LHCN-M2 (cell line): ENCODE data around the gene EED. TPM values are rescaled to one million over a fixed set of nuclear protein-coding genes. Genes with fewer than 3 reads are reported as not detected.
"Not testable (repeated sequence)": the region's sequence is repeated elsewhere in the genome, so short reads cannot be mapped to it uniquely, and the experiment has no call there.

Experiments used
- DNase-seq: peaks from one replicate; pipeline ENCODE4 v3.0.0-alpha.2; 2012; ENCODE audit warnings: low read depth
- total RNA-seq: library from RNA; depleted of rRNA; stranded (reverse); fragments of >200 nt; gene quantifications from 2 replicates; pipeline ENCODE4 v1.2.3, GENCODE V29; 2014

EED gene
- total RNA-seq, 1 experiment from 2014 or later = 27.4 TPM

DNA sequence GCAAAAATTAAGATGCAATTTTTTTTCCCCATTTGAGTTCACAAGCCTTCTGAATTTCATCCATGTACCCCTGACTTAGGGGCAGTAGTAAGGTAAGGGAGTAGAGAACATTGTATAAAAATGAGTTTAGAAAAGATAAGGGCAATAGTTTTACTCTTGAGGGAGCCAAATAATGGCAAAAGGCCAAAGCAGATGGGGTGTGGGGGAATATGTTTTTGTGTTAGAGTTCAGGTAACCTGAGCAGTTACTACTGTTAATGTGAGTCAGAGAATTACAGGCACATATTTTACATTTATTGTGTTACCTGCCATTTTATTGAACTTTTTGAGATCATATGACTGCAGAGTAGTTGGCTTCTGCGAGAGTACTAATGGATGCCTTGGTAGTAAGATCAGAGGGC, 3.1 kb downstream of the EED start:
- no peak for DNase-seq

DNA sequence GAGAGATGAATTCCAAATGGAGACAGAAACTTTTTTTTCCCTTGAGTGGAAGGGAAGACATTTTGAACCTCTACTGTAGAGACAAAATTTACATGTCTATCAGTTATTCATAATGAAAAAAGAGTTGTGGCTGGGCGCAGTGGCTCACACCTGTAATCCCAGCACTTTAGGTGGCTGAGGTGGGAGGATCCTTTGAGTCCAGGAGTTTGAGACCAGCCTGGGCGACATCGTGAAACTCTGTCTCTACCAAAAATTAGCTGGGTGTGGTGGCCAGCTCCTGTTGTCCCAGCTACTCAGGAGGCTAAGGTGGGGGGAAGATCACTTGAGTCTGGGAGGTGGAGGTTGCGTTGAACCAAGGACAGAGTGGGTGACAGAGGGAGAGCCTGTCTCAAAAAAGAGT, 4.1 kb downstream of the EED start:
- no peak for DNase-seq

DNA sequence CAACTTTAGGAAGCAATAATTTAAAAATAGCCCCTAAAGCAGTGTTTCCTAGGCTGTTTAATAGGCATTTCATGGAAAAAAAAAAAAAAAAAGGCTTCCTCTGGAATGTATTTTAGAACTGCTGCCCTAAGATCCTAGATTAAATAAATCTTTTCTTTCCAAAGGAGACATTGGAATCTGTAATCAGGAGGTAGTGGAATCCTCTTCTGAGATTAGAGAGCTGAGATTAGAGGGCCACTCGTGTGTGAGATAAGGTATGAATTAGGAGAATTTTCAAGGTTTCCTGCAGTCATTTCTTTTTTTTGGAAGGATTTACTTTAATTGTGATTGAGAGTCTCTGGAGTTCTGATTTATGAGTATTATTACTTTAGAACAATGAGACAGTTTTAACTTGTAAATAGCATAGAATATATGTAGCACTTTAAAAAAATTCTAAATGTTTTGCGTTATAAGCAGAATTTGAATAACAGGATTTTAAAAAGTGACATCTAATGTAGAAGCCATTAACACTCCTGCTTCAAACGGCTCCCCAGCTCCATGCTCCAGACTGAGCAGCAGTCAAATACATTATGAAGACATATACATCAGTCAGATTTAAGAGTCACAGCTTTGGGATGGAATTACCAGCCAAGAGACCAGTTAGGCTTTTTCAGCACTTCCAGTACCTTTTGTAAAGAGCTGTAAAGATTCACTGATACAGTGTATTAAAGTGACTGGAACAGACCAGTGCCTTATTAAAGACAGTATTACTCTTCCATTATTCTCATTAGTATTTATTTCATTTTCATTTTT, 5.0 kb downstream of the EED start:
- no peak for DNase-seq

DNA sequence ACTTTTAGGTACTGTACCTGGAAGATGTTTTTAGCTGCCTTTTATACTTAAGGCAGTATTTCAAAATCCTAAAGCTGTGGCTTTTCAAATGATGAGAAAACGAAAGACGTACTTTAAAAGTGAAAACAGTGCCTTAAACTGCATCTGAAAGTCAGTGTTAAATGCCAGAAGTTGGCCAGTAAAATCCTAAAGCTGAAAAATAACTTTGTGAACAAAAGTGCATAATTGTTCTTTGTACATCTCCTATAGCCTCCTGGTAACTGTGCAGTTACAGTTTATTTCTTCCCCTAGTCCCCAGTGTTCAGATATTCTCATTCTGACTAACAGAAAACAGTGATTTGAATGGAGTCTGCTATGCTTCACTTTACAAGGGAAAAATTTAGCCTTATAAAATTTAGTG, 6.8 kb downstream of the EED start:
- DNase-seq = no peak

DNA sequence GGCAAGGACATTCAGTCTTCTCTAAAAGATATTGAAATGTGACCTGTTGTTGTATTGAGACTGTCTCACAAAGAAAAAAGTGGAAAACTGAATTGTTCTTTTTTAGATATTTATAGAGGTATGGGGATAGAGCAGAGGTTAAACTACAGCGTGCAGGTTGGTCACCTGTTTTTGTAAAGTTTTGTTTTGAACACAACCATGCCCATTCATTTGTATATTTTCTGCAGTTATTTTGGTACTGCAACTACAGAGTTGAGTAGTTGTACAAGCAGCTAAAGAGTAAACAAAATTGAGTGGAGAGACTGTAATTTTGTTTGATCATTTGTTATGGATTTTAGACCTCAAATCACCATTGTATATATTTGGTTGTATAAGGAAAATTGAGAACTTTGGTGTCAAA, 11.3 kb downstream of the EED start:
- no peak for DNase-seq

DNA sequence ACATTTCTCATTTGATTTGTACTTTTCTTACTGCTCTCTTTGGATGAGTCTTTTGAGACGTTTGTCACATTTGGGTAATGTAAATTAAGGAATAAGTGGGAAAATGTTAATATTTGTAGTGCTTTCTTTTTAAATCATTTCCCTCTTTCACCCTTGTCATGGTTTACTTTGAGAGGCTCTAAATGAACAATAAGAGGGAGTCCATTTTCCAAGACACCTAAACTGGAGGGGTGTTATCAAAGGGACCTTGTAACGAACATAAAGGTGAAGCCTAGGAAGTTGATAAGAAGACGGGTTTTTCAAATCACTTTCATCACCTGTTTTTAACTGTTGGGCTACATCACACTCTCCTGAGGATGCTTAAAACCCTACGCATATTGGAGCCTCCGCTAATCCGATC, 12.1 kb downstream of the EED start:
- no peak for DNase-seq

DNA sequence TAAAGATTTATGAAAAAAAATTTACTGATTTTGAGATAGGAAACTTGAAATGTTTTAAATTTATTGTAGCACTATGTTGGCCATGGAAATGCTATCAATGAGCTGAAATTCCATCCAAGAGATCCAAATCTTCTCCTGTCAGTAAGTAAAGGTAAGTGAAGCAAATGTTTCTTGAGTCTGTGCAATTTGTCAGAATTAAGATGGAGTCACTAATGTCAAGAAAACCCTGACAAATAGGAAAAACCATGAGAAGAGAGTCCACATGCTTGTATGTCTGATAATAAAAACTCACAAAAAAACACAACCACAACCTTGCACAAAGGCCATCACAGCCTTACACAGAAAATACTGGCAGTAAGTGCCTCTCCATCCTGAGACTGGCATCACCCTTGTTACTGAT, 12.9 kb downstream of the EED start:
- no peak for DNase-seq

DNA sequence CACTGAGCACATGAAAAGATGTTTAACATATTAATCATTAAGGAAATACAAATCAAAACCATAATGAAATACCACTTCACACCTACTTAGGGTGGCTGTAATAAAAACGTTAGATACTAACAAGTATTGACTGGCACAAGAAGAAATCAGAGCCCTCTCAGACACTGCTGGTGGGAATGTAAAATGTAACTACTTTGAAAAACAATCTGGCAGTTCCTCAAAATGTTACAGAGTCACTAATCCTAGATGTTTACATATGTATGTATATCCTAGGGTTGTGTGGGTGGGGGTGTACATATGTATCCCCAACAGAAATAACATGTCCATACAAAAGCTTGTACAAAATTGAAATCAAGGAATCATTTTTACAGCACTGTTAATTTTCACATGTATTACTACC, 15.2 kb downstream of the EED start:
- no peak for DNase-seq

DNA sequence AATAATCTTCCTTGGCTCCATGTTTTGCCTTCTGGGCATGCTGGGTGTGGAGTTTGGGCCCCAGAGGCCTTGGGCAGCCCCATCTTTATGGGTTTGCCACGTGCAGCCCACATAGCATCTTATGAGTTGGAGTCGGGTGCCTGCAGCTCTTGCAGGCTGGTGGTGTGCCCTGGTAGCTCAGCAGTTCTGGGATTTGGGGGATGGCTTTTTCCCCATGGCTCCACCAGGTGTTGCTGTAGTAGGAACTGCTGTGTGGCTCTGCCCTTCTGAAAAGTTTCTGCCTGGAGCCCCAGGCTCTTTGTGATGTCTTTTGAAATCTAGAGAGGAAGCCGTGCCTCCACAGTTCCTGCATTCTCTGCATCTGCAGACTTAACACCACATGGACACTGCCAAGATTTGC, 16.8 kb downstream of the EED start:
- no peak for DNase-seq

DNA sequence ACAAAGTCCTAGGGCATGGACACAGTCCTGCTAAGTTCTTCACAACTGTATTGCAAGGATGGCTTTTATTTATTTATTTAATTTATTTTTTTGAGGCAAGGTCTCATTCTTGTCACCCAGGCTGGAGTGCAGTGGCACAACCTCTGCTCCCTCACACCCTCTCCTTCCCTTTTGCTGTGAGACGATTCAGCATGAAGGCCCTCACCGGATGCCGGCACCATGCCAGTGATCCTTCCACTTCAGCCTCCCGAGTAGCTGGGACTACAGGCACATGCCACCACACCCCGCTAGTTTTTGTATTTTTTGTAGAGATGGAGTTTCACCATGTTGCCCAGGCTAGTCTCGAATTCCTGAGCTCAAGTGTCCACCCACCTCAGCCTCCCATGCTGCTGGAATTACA, 17.8 kb downstream of the EED start:
- DNase-seq = no peak

DNA sequence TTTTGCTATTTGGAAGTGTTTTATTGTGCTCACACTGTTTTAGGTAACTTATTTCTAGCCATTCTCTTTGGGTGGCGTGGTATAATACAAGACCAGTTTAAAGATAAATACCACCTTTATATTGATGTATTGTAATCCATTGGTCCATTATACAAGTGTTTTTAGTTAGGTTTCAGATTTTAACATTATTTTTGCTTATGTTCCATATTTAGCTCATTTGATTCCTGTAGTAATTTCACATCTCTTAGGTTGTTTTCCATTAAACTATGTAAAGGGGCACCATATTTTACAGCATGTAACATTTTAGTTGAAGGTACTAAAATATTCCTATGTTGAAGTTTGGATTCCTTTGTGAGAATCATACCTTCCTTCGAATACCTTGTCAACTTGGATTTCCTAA, 20.1 kb downstream of the EED start:
- DNase-seq = no peak

DNA sequence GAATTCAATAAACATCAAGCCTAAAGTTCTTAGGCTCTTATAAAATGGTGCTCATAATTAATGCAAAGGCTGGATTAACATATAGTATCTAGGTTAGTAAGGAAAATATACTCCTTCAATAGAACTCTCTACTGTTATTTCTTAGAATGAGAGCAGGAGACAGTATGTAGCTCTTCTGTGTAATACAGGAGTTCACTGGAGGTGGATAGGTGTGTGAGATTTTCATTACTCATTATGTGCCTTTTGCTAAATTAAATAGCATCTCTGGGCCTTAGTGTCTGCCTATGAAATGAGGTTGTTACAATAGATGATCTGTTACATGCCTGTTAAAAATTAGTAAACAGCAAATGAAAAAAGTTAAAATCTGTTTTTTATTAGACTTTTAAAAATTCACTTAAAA, 20.6 kb downstream of the EED start:
- DNase-seq = no peak

DNA sequence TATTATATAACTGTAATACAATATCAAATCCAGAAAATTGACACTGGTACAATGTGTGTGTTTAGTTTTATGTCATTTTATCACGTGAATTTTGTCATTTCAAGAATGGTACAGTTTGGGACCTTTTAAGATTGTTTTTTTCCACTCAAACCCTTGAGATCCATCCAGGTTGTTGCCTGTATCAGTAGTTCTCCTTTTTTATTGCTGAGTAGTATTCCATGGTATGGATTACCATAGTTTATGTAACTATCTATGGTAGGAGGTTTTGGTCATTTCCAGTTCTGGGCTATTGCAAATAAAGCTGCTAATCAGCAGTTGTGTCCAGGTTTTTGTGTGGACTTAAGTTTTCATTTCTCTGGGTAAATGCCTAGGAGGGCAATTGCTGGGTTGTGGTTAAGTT, 25.1 kb downstream of the EED start:
- DNase-seq = no peak

DNA sequence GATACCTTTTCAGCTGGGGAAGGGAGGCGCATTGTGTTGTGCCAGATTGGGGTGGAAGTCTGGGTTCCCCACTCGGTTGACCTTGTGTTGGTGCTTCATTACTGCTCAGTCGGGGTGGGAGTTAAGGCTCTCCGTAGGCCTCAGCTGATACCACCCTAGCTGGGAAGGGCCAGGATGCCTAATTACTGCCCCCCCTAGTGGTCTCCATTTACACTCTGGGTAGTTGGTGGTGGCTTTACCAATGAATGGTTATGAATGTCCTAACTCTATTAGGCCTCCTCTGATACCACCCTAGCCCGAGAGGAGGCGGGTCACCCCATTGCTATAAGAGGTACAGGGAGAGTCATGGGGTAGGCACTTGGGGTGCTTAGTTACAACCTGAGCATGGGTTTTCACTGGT, 29.9 kb downstream of the EED start:
- no peak for DNase-seq

DNA sequence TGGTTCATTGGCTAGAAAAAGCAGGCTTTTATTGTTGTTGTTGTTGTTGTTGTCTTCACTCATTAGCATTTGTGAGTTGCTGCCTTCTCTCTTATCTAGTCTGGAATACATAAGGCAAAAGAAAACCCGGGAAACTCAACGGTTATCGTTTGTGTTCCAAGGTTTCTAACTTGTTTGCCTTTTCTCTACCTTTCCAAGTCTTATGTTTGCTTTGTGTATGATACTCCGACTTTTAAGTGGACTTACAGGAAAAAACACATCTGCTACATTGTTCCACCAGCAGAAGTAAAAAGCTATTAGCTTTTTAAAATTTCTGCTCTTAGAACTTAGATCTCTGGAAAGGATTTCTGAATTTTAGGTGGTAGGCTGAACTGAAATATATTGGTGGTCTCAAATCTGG, 30.4 kb downstream of the EED start:
- DNase-seq = no peak

DNA sequence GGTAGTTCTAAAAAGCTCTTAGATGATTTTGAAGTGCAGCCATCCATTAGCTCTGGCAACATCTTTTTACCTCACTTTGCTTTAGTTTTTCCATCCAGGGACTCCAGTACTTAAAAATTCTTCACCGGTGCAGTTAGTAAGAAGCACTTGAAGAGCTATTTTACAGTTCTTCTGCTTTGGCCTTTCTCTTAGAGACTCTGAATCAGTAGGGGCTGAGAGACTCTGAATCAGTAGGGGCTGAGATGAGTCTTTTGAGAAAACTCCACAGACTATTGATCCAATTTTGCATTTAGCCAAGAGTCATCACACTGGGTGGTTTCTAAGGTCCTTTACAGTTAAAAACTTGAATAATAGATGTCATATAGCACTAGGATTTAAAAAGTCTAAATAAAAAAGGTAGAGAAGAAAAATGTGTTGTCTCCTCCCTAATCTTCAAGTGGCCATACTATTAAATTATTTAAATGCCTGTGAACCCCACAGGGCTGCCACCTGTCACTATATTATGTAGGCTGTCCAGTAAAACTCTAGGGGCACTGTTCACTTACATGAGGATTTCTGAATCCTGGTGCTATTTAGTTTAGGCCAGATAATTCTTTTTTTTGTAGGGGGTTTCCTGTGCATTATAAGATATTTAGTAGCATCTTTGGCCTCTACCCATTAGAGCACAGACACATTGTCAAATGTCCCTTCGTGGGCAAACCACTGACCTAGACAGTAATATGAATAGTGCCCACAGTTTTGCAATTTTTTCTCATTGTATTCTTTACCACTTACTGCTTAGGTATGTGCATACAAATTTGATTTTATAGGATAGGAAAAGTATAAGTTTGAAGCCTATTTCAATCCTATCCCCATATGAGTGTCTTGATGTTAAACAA, 31.2 kb downstream of the EED start:
- DNase-seq = no peak

DNA sequence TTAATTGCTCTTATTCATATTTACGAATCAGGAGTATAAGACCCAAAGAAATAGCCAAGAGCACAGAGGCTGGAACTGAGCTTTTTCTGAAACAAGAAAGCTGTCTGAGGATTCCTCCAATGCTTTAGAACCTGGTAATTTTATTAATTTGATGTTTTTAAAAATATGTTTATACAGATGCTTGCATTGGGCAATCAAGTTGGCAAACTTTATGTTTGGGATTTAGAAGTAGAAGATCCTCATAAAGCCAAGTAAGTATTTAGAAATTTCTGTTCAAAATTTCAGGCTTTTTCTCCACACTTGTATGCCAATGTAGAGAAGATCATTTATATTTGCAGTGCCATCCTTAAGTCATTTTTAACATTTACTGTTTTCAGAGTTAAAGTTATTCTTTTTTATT, 33.2 kb downstream of the EED start:
- no peak for DNase-seq

DNA sequence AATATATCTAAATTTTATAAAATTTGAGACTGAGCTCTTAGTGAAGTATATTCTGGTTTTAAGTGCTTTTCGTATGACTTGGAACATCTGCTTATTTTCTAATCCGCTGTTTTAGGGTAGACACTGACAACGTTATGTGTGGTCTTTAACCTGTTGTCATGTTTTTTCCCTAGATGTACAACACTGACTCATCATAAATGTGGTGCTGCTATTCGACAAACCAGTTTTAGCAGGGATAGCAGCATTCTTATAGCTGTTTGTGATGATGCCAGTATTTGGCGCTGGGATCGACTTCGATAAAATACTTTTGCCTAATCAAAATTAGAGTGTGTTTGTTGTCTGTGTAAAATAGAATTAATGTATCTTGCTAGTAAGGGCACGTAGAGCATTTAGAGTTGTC, 33.7 kb downstream of the EED start:
- DNase-seq = no peak

DNA sequence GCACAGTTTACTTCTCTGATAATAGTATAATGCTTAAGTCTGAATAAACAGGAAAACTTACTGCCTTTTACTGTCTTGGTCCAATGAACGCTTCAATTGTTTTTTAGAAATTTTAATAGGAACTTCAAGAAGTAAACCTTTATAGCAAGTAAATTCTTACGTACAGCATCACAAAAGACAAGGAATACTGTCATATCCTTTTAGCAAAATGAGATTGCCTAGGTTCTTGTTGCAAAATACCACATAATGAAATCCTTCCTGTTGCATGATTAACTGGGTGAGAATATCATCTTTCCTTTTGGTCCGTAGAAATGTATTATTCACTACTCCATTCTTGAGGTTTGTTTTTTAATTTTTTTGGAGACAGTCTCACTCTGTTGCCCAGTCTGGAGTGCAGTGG, 35.2 kb downstream of the EED start:
- DNase-seq = no peak

DNA sequence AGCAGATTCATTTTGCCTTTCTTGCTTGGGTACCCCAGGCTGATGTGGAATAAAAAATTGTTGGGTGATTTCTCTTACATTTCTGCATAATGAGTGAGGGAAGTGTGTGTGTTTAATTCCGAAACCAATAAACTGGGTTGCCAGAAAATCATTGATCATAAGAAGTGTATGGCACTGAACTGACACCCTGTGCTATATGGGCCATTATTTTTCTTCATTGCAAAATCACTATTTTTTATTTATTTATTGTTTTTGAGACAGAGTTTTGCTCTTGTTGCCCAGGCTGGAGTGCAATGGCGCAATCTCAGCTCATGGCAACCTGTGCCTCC, 42.9 kb downstream of the EED start:
- no peak for DNase-seq

DNA sequence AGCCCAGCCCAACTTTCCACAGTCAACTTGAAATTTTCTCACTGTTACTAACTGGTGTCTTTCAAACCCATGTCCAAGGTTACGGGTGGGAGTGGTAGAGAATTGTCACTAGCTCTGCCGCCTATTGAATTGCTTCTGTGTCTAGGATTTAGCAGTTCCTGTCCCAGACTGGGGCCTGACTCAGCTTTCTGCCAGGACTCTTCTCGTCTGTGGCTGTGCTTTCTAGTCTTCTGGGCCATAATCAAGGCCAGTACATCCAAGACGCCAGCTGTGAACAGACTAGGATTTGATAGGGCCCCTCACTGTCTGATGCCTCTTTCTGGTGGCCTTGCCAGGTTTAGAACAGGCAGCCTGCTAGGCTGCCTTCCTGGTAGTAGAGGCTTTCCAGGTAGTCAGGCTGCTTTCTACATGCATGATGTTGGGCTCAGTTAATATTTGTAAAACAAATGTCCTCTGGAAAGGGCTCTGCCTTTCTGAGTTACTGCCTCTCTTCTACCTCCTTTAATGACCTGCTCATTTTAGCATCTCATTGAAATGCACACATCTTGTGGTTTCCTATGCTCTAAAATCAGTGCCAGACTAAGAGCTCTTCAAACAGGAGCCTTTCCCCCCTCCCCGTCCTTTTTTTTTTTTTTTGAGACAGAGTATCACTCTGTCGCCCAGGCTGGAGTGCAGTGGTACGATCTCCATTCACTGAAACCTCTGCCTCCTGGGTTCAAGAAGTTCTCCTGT, 44.4 kb downstream of the EED start:
- no peak for DNase-seq

DNA sequence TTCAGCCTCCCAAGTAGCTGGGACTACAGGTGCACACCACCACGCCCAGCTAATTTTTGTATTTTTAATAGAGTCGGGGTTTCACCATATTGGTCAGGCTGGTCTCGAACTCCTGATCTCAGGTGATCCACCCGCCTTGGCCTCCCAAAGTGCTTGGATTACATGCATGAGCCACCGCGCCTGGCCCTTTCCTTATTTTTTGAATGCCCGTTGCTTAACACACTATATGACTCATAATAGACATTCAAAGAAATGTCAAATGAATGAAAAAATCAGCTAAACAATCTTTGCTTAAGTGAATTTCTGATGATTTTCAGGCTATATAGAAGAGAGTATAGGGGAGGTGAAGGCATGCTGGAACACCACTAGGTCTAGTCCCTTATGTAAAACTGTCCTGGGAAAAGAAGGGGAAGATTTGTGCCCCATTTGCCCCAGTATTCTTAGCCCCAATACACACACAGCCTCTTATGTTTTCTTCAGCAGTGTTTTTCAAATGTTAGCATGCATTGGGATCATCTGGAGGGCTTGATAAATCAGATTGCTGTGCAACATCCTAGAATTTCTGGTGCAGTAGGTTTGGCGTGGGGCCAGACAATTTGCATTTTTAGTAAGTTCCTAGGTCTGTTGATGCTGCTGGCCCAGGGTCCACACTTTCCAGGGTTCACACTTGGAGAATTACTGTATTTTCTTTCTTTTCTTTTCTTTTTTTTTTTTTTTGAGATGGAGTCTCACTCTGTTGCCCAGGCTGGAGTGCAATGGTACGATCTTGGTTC, 45.1 kb downstream of the EED start:
- not testable (repeated sequence) for DNase-seq
